Measurements from ENCODE around the gene ARRB1.

DNA sequence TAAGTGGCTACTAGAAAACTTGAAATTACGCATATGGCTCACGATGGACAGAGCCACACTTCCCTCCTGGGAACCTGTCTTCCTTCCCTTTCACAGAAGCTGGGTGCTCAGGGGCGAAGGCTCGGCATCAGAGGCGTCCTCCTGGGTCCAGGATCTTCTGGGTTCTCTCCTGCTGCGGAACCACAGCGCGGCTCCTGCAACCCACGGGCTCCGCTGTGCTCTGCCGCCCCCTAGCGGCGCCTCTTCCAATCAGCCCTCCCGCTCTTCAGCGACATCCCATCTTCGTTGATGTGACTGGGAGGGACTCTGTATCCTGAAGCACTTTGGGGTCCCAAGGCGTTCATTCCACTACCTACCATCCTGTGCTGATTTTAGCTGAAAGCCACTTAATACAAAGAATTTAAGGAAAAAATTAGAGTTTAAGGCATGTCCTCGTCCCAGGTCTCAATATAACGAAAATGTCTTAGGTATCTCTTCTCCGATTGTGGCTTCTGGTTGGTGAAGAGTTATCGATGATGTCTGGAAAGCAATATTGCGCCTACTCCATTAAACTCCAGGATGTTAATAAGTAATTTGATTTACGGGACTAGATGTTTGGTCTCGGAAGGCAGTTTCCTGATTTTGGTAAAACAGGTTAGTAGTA is 33.1 kb upstream of the ARRB1 start:
- TF ChIP-seq, protein P1, sequence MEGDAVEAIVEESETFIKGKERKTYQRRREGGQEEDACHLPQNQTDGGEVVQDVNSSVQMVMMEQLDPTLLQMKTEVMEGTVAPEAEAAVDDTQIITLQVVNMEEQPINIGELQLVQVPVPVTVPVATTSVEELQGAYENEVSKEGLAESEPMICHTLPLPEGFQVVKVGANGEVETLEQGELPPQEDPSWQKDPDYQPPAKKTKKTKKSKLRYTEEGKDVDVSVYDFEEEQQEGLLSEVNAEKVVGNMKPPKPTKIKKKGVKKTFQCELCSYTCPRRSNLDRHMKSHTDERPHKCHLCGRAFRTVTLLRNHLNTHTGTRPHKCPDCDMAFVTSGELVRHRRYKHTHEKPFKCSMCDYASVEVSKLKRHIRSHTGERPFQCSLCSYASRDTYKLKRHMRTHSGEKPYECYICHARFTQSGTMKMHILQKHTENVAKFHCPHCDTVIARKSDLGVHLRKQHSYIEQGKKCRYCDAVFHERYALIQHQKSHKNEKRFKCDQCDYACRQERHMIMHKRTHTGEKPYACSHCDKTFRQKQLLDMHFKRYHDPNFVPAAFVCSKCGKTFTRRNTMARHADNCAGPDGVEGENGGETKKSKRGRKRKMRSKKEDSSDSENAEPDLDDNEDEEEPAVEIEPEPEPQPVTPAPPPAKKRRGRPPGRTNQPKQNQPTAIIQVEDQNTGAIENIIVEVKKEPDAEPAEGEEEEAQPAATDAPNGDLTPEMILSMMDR (IDR thresholded peaks at IDR 0.05) = peak; percentile 98
- TF ChIP-seq MYC (IDR thresholded peaks at IDR 0.05; ENCODE audit: borderline replicate concordance, low read length) (no peak), POLR2A (IDR thresholded peaks at IDR 0.05; ENCODE audit: low read length) (no peak), RAD21 (conservative IDR thresholded peaks at IDR 0.05 in 1 of 2, IDR thresholded peaks at IDR 0.05 in 1 of 2) (peak; percentile 99 to 100), RFX5 (IDR thresholded peaks at IDR 0.05) (no peak), ZNF302 (CRISPR knock-in tag; IDR thresholded peaks at IDR 0.05) (no peak), TP53 (CRISPR knock-in tag; IDR thresholded peaks at IDR 0.05) (no peak)

Measured in A549 (cell line).